Measurements from ENCODE around the gene ASB15.

ASB15 gene

DNA sequence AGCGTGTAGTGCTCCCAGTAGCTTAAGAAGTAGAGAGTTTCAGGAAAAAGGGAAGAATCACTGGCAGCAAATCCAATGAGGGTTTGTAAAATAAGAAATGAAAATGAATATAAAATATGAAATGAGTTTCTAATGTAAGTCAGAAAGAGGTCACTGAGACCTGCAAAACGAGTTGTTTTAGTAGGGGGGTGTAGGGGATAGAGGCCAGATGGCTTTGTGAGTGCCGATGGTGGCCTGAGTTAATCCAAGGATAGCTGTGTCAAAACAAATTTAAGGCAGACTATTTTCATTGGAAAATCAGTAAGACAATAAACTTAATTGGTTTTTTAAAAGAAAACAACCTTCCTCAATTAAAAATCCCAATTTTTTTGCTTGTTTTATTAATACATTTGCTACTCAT, 745 bp upstream of the ASB15 start:
- no peaks in the 10 kb centered on the region for H3K79me2 ChIP-seq (ENCODE audit: insufficient read depth, low read length)
- no peak for TF ChIP-seq EZH2phosphoT487 (IDR thresholded peaks at IDR 0.05; ENCODE audit: borderline replicate concordance)
- TF ChIP-seq, protein P1, sequence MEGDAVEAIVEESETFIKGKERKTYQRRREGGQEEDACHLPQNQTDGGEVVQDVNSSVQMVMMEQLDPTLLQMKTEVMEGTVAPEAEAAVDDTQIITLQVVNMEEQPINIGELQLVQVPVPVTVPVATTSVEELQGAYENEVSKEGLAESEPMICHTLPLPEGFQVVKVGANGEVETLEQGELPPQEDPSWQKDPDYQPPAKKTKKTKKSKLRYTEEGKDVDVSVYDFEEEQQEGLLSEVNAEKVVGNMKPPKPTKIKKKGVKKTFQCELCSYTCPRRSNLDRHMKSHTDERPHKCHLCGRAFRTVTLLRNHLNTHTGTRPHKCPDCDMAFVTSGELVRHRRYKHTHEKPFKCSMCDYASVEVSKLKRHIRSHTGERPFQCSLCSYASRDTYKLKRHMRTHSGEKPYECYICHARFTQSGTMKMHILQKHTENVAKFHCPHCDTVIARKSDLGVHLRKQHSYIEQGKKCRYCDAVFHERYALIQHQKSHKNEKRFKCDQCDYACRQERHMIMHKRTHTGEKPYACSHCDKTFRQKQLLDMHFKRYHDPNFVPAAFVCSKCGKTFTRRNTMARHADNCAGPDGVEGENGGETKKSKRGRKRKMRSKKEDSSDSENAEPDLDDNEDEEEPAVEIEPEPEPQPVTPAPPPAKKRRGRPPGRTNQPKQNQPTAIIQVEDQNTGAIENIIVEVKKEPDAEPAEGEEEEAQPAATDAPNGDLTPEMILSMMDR (conservative IDR thresholded peaks at IDR 0.05; ENCODE audit: low read length) = no peak
- H3K4me1 ChIP-seq (ENCODE audit: insufficient read depth, low read length, poor library complexity, severe bottlenecking) = no peaks in the 10 kb centered on the region
- H3F3A ChIP-seq (ENCODE audit: low read depth) = no peaks in the 10 kb centered on the region
- H3K9ac ChIP-seq (ENCODE audit: low read depth, low read length, poor library complexity, severe bottlenecking) = no peak overlapping the region
- H2AFZ ChIP-seq (ENCODE audit: low read length) = no peak overlapping the region
- H3K4me3 ChIP-seq (ENCODE audit: low read length, poor library complexity, severe bottlenecking) = no peak overlapping the region
- no peaks in the 10 kb centered on the region for H3K36me3 ChIP-seq (ENCODE audit: insufficient read depth, low read length)
- H4K20me1 ChIP-seq (ENCODE audit: insufficient read depth, low read length, poor library complexity, severe bottlenecking) = no peaks in the 10 kb centered on the region
- H3K27me3 ChIP-seq (ENCODE audit: insufficient read depth, low read length, poor library complexity, severe bottlenecking) = peaks cover 4% of the 10 kb centered on the region
- no peaks in the 10 kb centered on the region for H3K9me3 ChIP-seq (ENCODE audit: insufficient read depth, low read depth, low read length)
- H3K4me2 ChIP-seq (ENCODE audit: low read depth, low read length, poor library complexity, severe bottlenecking) = no peak overlapping the region
- H3K9me2 ChIP-seq (replicated peaks; ENCODE audit: low read depth, low read length) = no peaks in the 10 kb centered on the region

DNA sequence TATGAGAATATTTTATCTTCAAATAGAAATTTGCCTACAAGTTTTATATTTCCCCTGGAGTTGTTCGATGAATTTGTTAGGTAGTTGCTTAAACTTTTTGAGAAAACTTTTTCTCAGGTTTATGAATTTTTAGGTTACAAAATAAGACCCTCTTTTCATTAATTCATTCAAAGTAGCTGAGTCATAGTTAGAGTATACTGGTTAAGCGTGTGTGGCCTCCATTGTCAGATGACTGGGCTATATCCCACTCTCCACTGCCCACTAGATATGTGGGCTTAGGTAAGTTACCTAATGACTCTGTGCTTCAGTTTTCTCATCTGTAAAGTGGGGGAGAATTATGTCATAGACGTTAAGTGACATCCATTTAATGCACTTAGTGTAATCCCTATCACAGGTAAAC, 1.0 kb downstream of the ASB15 start:
- Histone ChIP-seq H3K4me3 (ENCODE audit: low read length, poor library complexity, severe bottlenecking) (no peak overlapping the region), H3K79me2 (ENCODE audit: insufficient read depth, low read length) (no peaks in the 10 kb centered on the region), H3K27me3 (ENCODE audit: insufficient read depth, low read length, poor library complexity, severe bottlenecking) (peaks cover 4% of the 10 kb centered on the region), H3K36me3 (ENCODE audit: insufficient read depth, low read length) (no peaks in the 10 kb centered on the region), H3K4me1 (ENCODE audit: insufficient read depth, low read length, poor library complexity, severe bottlenecking) (no peaks in the 10 kb centered on the region), H2AFZ (ENCODE audit: low read length) (no peak overlapping the region), H4K20me1 (ENCODE audit: insufficient read depth, low read length, poor library complexity, severe bottlenecking) (no peaks in the 10 kb centered on the region), H3F3A (ENCODE audit: low read depth) (no peaks in the 10 kb centered on the region), H3K9ac (ENCODE audit: low read depth, low read length, poor library complexity, severe bottlenecking) (no peak overlapping the region), H3K9me3 (ENCODE audit: insufficient read depth, low read depth, low read length) (no peaks in the 10 kb centered on the region), H3K4me2 (ENCODE audit: low read depth, low read length, poor library complexity, severe bottlenecking) (no peak overlapping the region), H3K9me2 (replicated peaks; ENCODE audit: low read depth, low read length) (no peaks in the 10 kb centered on the region)
- TF ChIP-seq, protein P1 (conservative IDR thresholded peaks at IDR 0.05; ENCODE audit: low read length) = no peak
- TF ChIP-seq EZH2phosphoT487 (IDR thresholded peaks at IDR 0.05; ENCODE audit: borderline replicate concordance) = no peak

DNA sequence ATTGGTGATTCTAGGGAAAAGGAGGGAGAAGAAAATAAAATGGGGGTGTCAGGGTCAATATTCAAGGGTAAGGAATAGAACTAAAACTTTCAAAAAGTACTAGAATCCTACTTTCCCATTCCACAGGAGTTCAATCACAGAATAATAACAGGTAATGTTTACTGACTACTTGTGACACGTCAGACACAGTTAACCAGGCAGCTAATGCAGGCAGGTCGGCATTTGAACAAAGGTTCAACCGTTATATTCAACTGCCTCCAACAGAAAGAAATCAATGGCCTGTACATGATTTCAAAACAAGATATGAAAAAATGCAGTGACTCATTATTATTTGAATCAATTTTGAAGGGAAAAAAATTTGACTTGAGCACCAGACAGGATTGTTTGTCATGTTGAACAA, 3.1 kb downstream of the ASB15 start:
- H3K36me3 ChIP-seq (ENCODE audit: insufficient read depth, low read length) = no peaks in the 10 kb centered on the region
- H4K20me1 ChIP-seq (ENCODE audit: insufficient read depth, low read length, poor library complexity, severe bottlenecking) = no peaks in the 10 kb centered on the region
- TF ChIP-seq EZH2phosphoT487 (IDR thresholded peaks at IDR 0.05; ENCODE audit: borderline replicate concordance) = no peak
- TF ChIP-seq, protein P1 (conservative IDR thresholded peaks at IDR 0.05; ENCODE audit: low read length) = no peak

More for the DNA sequence above, 3.1 kb downstream of the ASB15 start:
- H3K4me3 ChIP-seq (ENCODE audit: low read length, poor library complexity, severe bottlenecking) = no peak overlapping the region
- H3K9ac ChIP-seq (ENCODE audit: low read depth, low read length, poor library complexity, severe bottlenecking) = no peak overlapping the region
- no peaks in the 10 kb centered on the region for H3K9me3 ChIP-seq (ENCODE audit: insufficient read depth, low read depth, low read length)
- H3K79me2 ChIP-seq (ENCODE audit: insufficient read depth, low read length) = no peaks in the 10 kb centered on the region
- no peak overlapping the region for H2AFZ ChIP-seq (ENCODE audit: low read length)
- H3K9me2 ChIP-seq (replicated peaks; ENCODE audit: low read depth, low read length) = no peaks in the 10 kb centered on the region
- H3K4me2 ChIP-seq (ENCODE audit: low read depth, low read length, poor library complexity, severe bottlenecking) = no peak overlapping the region
- H3F3A ChIP-seq (ENCODE audit: low read depth) = no peaks in the 10 kb centered on the region
- no peaks in the 10 kb centered on the region for H3K4me1 ChIP-seq (ENCODE audit: insufficient read depth, low read length, poor library complexity, severe bottlenecking)
- no peaks in the 10 kb centered on the region for H3K27me3 ChIP-seq (ENCODE audit: insufficient read depth, low read length, poor library complexity, severe bottlenecking)
